Thyroid gland (tissue), 4 donors: ENCODE data around the gene CABP2. TPM values are rescaled to one million over a fixed set of nuclear protein-coding genes. Genes with fewer than 3 reads are reported as not detected.
A peak's percentile ranks its signal among the peaks of the same experiment; 100 is the strongest.

Source experiments
- DNase-seq, 2 donors: peaks; one replicate each; pipeline ENCODE4 v3.0.0-alpha.2; 2019
- H3K27ac ChIP-seq, 3 donors: fragments of 200-600 bp; sonication (generic); 1 replicate in 2 of 3; 2 replicates in 1 of 3; pipeline ENCODE4 v1.5.1; 2016 to 2019; ENCODE audit warnings: mild to moderate bottlenecking in 1 of 3, moderate library complexity in 1 of 3
- H3K27me3 ChIP-seq: fragments of 200-600 bp; sonication (generic); one replicate; pipeline ENCODE4 v1.5.1; 2019
- H3K36me3 ChIP-seq, 2 donors: fragments of 200-600 bp; sonication (generic); one replicate each; pipeline ENCODE4 v1.5.1; 2016 to 2019
- H3K4me1 ChIP-seq, 2 donors: fragments of 200-600 bp; sonication (generic); one replicate each; pipeline ENCODE4 v1.5.1; 2017 to 2019
- H3K4me3 ChIP-seq, 3 donors: fragments of 200-600 bp; sonication (generic); replicated peaks in 1 of 3; 1 replicate in 2 of 3; 2 replicates in 1 of 3; pipeline ENCODE4 v1.5.1; 2016; ENCODE audit warnings: mild to moderate bottlenecking in 1 of 3
- H3K9me3 ChIP-seq: fragments of 200-600 bp; sonication (generic); one replicate; pipeline ENCODE4 v1.5.1; 2017
- POLR2A ChIP-seq, 2 donors: fragments of 450-650 bp; IDR thresholded peaks; one replicate each; pipeline ENCODE4 v1.6.1; 2017; ENCODE audit warnings: antibody characterized with exemption in 2 of 2, mild to moderate bottlenecking in 2 of 2, moderate library complexity in 1 of 2
- WGBS, 2 donors: methylation state at CpG; one replicate each; pipeline ENCODE4 v1.1.5; 2017; 5-methylcytosine and 5-hydroxymethylcytosine counted together
- intact Hi-C: fragments of 100-400 bp; cut with DNase I; formaldehyde crosslinking; loops from one replicate; pipeline ENCODE4 v1.15.1; 2023
- microRNA-seq: library from miRNA; unstranded; fragments of <30 nt; microRNA quantifications from one replicate; pipeline ENCODE4, GENCODE V29; 2016
- small RNA-seq: library from RNA; depleted of rRNA; stranded (forward); fragments of <200 nt; gene quantifications from one replicate; pipeline ENCODE3, GENCODE V24; 2016
- total RNA-seq, 4 donors: library from RNA; depleted of rRNA; stranded (reverse); fragments of >200 nt; gene quantifications; one replicate each; pipeline ENCODE4 v1.2.3, GENCODE V29; 2016
- TF ChIP-seq, protein P1 (sequence below), 6 experiments: fragments of 200-600 bp in 3 of 6; fragments of 450-650 bp in 3 of 6; sonication (generic) in 3 of 6; IDR thresholded peaks; one replicate each; pipeline ENCODE4 v1.5.1; 2016 to 2019; ENCODE audit warnings: antibody characterized with exemption in 6 of 6, mild to moderate bottlenecking in 2 of 6, inconsistent platforms in 1 of 6, moderate library complexity in 1 of 6

CABP2 gene
- total RNA-seq, 4 donors from 2014 or later, result not detected

DNA sequence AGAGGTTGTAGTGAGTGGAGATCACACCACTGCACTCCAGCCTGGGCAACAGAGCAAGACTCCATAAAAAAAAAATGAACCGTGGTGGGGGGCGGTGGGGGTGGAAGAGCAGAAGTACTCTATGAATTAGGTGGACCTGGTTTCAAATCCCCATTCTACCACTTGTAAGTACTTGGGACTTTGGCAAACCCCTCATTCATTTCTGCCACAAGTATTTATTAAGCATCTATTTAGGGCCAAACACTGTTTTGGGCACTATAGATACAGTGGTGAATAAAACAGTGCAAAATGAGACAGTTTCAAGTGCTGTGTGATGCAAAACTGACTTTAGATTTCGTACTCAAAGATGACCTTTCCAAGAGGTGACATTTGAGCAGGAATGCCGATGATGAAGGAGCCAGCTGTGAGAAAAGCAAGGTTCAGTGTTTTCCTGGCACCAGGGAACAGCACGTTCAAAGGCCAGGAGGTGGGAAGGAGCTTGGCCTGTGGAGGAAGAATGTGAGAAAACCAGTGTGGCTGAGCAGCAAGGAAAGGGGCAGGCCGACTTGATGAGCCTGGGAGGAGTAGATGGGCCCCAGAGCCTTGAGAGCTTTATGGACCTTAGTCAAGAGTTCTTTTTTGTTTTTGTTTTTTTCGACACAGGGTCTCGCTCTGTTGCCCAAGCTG lies 52.8 kb downstream of the CABP2 start:
- Histone ChIP-seq H3K4me3 (no peak overlapping the region), H3K27ac (no peak overlapping the region), H3K36me3 (no peaks in the 10 kb centered on the region), H3K27me3 (no peaks in the 10 kb centered on the region), H3K4me1 (peaks cover 19 to 35% of the 10 kb centered on the region in 2 donors), H3K9me3 (no peaks in the 10 kb centered on the region)
- WGBS, 2 donors, result 72 to 77% methylated on average over 8 of the region's 8 CpGs
- DNase-seq, result no peak
- TF ChIP-seq, protein P1, sequence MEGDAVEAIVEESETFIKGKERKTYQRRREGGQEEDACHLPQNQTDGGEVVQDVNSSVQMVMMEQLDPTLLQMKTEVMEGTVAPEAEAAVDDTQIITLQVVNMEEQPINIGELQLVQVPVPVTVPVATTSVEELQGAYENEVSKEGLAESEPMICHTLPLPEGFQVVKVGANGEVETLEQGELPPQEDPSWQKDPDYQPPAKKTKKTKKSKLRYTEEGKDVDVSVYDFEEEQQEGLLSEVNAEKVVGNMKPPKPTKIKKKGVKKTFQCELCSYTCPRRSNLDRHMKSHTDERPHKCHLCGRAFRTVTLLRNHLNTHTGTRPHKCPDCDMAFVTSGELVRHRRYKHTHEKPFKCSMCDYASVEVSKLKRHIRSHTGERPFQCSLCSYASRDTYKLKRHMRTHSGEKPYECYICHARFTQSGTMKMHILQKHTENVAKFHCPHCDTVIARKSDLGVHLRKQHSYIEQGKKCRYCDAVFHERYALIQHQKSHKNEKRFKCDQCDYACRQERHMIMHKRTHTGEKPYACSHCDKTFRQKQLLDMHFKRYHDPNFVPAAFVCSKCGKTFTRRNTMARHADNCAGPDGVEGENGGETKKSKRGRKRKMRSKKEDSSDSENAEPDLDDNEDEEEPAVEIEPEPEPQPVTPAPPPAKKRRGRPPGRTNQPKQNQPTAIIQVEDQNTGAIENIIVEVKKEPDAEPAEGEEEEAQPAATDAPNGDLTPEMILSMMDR (IDR thresholded peaks at IDR 0.05), result no peak
- TF ChIP-seq POLR2A (IDR thresholded peaks at IDR 0.05), result no peak
- intact Hi-C loops, result no loop called here

DNA sequence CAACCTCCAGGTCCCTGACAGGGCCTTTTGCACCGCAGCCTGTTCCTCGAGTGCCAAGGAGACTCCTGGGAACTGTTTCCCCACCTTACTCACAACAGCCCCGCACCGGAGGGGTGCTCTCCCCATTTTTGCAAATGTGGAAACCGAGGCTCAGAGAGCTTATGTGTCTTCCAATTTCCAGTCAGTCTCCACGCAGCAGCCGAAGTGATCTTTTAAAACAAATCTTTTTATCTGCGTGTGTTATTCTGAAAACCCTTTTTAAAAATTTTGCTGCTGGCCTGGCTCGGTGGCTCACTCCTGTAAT lies 53.8 kb downstream of the CABP2 start:
- Histone ChIP-seq H3K9me3 (no peaks in the 10 kb centered on the region), H3K36me3 (no peaks in the 10 kb centered on the region), H3K4me3 (peak overlapping the region; percentile 38 to 66 (median 49)), H3K27ac (peak overlapping the region; percentile 82 to 85 (median 84)), H3K27me3 (no peaks in the 10 kb centered on the region), H3K4me1 (peaks cover 19 to 42% of the 10 kb centered on the region in 2 donors)
- intact Hi-C loops, result loop anchor here (5.0 to 10.0 kb wide), 2 partner anchors 47 to 75 kb away; partner anchors contain the start of gene RAD9A
- WGBS, 2 donors, result 12 to 14% methylated on average over 9 of the region's 9 CpGs
- DNase-seq, result no peak
- TF ChIP-seq, protein P1 (IDR thresholded peaks at IDR 0.05), result no peak
- TF ChIP-seq POLR2A (IDR thresholded peaks at IDR 0.05), result peak in 1 of 2 donors; percentile 10

Small RNA genes lying within 50 kb of the gene (microRNA-seq; reads per million reads assigned to microRNA genes)
- gene MIR6752, result not detected

Small RNA genes lying within 50 kb of the gene (small RNA-seq; reads per million reads assigned to genes)
- gene MIR6752, result not detected

Other genes starting within 250 kb of the CABP2 start
- 10 to 100 TPM; 27.9 to 36.8 (median 31.5) TPM for gene ANKRD13D, start 234.1 kb downstream of the CABP2 start, total RNA-seq
- 10 to 100 TPM; 50.5 to 59.9 (median 54.4) TPM for gene SSH3, start 219.9 kb downstream of the CABP2 start, total RNA-seq
- gene POLD4, start 169.9 kb downstream of the CABP2 start, total RNA-seq, result 100 to 1,000 TPM in 1 of 4 donors, 10 to 100 TPM in 3; 38.6 to 105 (median 60.6) TPM
- 1 to 10 TPM; 4.3 to 9.4 (median 6.9) TPM for gene CLCF1, start 149.8 kb downstream of the CABP2 start, total RNA-seq
- gene RAD9A, start 131.5 kb downstream of the CABP2 start, total RNA-seq, result 10 to 100 TPM; 22.7 to 38.0 (median 31.0) TPM
- 100 to 1,000 TPM; 164 to 216 (median 191) TPM for gene PPP1CA, start 121.6 kb downstream of the CABP2 start, total RNA-seq
- gene TBC1D10C, start 119.4 kb downstream of the CABP2 start, total RNA-seq, result 10 to 100 TPM in 2 of 4 donors, 1 to 10 TPM in 2; 8.8 to 16.0 (median 11.6) TPM
- 1 to 10 TPM; 3.8 to 9.8 (median 5.9) TPM for gene CARNS1, start 107.8 kb downstream of the CABP2 start, total RNA-seq
- gene RPS6KB2, start 95.0 kb downstream of the CABP2 start, total RNA-seq, result 100 to 1,000 TPM in 1 of 4 donors, 10 to 100 TPM in 3; 44.1 to 102 (median 62.2) TPM
- gene PTPRCAP, start 85.8 kb downstream of the CABP2 start, total RNA-seq, result 1 to 10 TPM; 5.6 to 7.2 (median 6.4) TPM
- gene CORO1B, start 80.0 kb downstream of the CABP2 start, total RNA-seq, result 100 to 1,000 TPM in 1 of 4 donors, 10 to 100 TPM in 3; 73.9 to 102 (median 81.3) TPM
- gene GPR152, start 70.7 kb downstream of the CABP2 start, total RNA-seq, result not detected
- gene CABP4, start 68.1 kb downstream of the CABP2 start, total RNA-seq, result 1 to 10 TPM in 1 of 4 donors, under 1 TPM in 2, not detected in 1; 0.33 to 6.4 (median 0.39) TPM
- 100 to 1,000 TPM in 1 of 4 donors, 10 to 100 TPM in 3; 69.0 to 138 (median 95.8) TPM for gene TMEM134, start 54.2 kb downstream of the CABP2 start, total RNA-seq
- gene AIP, start 40.4 kb downstream of the CABP2 start, total RNA-seq, result 100 to 1,000 TPM in 1 of 4 donors, 10 to 100 TPM in 3; 58.2 to 100 (median 83.2) TPM
- gene PITPNM1, start 18.1 kb downstream of the CABP2 start, total RNA-seq, result 10 to 100 TPM; 22.8 to 52.6 (median 47.2) TPM
- 100 to 1,000 TPM in 2 of 4 donors, 10 to 100 TPM in 2; 90.0 to 240 (median 148) TPM for gene CDK2AP2, start 15.3 kb downstream of the CABP2 start, total RNA-seq
- gene GSTP1, start 60.4 kb upstream of the CABP2 start, total RNA-seq, result 1,000 to 10,000 TPM in 3 of 4 donors, 100 to 1,000 TPM in 1; 877 to 4,013 (median 1,716) TPM
- 100 to 1,000 TPM; 323 to 401 (median 356) TPM for gene NDUFV1, start 83.5 kb upstream of the CABP2 start, total RNA-seq
- 10 to 100 TPM; 16.7 to 67.7 (median 51.1) TPM for gene NUDT8, start 106.5 kb upstream of the CABP2 start, total RNA-seq
- gene TBX10, start 116.3 kb upstream of the CABP2 start, total RNA-seq, result not detected
- not detected for gene ACY3, start 127.3 kb upstream of the CABP2 start, total RNA-seq
- gene ALDH3B2, start 151.2 kb upstream of the CABP2 start, total RNA-seq, result 1 to 10 TPM in 1 of 4 donors, not detected in 3; 1.3 TPM